Activated T-cell treated with anti-CD3 and anti-CD28 coated beads, Interleukin-2, amount 50 U/mL, for 48 hours (primary cell): ENCODE data around the gene RDH13.
"Not testable (repeated sequence)": the region's sequence is repeated elsewhere in the genome, so short reads cannot be mapped to it uniquely, and the experiment has no call there.

ENCODE experiments used
- DNase-seq, 2 experiments: peaks; one replicate each; pipeline ENCODE4 v3.0.0-alpha.2; 2020

Gene RDH13, protein sequence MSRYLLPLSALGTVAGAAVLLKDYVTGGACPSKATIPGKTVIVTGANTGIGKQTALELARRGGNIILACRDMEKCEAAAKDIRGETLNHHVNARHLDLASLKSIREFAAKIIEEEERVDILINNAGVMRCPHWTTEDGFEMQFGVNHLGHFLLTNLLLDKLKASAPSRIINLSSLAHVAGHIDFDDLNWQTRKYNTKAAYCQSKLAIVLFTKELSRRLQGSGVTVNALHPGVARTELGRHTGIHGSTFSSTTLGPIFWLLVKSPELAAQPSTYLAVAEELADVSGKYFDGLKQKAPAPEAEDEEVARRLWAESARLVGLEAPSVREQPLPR

DNA sequence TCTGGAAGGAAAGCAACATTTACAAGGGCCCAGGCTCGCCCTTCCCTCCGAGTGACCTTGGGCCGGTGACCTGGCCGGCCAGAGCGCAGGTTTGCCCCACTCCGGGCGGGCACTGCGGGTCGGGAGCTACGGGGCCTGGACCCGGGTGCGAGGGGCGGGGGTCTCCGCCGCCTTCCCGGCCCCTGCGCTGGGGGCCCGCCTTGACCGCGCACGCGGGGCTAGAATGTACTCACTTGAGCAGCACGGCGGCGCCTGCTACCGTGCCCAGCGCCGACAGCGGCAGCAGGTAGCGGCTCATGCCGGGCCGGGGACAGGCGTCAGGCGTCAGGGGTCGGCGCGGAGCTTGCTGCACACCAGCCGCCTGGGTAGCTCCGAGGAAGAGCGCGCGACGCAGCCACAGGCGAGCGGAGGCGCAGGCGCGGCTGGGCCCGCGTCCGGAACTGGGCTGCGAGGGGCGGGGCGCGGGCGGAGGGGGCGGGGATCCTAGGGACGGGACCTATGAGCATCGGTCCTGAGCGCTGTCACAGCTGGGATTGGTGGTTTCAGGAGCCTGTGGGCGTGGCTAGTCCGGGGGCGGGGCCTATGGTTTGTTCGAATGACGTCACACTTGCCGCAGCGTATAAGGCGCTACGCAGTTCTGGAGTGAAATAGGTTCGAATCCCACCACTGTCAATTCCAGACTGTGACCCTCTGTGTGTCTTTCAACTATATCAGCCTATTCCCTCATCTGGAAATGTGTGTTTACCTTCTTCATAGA lies at the start of gene RDH13:
TSS of gene RDH13 (minus strand) at position 414 of the 757 bp plus-strand sequence. CDS start at position 298, 116 bp downstream.
- DNase-seq, result peak; percentile 99

DNA sequence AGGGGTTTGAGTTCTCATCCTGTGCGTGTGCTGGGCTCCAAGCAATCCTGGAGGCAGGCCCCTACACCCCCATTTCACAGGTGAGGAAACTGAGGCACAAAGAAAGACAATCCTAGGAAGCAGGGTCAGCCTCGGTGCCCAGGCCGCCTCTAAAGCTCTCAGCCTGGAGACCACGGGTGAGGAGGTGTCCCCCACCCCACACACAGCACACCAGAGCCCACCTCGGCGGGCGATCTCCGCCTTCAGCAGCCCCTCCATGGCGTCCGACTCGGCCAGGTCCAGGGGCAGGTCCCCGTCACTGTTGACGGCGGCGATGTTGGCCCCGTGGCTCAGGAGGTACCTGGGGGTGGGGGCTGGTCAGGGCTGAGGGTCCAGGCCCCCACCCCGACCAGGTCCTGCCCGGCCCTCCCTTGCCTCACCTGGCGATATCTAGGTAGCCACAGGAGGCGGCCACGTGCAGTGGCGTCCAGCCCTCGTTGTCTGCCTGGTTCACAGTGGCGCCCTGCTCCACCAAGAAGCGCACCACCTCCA lies 49.4 kb upstream of the RDH13 start:
- DNase-seq, result no peak

DNA sequence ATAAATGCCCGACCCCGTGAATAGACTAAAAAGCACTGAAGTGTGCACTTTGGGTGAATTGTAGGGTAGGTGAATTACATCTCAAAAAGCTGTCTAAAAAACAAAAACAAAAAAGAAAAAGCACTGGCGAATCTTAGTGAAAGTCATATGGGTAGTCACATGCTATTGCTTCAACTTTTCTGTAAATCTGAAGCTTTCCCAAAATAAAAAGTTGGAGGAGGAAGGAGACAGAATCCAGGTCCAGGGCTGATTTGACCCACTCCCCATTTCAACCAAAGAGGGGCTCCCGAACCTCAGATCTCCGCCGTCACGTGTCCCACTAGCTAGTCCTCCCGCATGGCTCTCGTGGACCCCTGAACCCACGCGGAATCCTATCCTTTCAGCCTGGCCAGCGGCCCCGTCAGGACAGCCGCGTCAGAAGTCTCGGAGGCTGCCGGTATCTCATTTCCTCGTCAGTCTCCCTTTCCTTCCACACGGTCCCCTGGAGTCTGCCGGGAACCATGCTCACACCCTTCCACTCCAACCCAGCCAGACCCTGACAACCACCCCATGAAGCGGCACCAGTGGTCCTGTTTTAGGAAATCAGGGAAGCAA lies 48.4 kb upstream of the RDH13 start:
- no peak for DNase-seq

DNA sequence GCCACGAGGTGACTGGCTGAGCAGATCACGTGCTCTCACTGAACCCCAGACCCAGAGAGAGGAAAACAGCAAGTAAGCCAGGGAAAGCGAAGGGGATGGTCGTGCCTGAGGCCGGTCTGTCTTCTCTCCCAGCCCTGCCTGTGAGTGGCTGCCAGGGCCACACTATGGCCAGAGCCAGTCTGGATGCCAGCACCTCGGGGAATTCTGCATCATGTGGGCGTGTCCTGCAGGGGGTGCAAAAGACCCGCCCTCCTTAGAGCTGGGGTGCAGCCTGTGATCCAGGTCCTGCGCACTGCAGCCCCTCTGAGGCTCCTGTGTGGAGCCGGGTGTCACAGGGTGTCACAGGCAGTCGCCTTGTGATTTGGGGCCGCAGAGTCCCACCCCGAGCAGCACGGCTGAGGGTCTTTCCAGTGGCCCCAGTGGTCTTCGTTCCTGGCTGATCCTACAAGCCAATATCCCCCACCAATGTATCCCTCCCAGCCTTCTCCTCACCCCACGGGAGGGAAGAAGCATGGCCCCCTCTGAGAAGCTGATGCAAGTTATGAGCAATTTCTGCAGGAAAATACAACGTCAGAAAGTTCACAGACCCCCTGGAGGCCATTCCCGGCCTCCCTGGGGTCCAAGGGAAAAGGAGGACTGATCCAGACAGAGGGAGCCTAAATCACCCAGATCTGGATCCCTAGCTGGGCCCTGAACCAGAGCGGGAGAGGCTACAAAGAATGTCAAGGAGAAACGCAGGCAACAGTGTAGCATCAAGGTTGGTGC lies 46.8 kb upstream of the RDH13 start:
- DNase-seq, result no peak

DNA sequence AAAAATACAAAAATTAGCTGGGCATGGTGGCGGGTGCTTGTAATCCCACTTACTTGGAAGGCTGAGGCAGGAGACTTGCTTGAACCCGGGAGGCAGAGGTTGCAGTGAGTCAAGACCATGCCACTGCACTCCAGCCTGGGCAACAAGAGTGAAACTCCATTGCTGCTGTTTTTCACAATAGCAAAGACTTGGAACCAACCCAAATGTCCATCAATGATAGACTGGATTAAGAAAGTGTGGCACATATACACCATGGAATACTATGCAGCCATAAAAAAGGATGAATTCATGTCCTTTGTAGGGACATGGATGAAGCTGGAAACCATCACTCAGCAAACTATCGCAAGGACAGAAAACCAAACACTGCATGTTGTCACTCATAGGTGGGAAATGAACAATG lies 44.3 kb upstream of the RDH13 start:
- DNase-seq, result not testable (repeated sequence)

DNA sequence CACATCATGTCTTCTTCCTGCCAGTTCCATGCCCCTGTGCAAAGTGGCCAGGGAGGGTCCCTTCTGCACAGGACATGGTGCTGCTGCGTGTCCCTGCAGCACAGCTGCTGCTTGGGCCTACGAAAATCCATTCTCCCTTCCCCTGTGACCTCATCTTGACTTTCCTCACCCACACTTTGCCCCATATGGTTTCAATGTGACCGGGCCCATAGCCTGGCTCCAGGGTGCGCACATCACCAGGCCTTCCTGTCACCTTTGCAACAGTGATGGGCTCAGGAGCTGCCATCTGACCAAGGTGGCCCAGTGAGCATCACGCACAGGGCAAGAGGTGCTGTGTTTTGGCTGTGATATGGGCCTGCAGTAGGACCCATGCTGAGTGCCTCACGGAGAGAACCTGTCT lies 43.6 kb upstream of the RDH13 start:
- no peak for DNase-seq

DNA sequence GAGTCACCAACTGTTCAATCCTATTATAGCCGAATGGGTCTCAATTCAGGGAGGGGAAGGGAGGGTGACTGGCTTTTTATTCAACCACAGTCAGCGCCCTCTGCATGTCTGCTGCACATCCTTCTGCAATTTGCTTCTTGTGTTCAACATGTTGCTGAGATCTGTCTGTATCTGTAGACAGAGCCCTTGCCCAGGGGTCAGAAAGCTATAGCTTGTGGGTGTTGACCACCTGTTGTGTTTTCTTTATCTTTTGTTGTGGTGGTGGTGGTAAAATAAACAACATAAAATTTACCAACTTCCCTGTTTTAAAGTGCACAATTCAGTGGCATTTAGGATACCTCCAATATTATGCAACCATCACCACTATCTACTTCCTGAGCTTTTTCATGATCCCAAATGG lies 42.3 kb upstream of the RDH13 start:
- DNase-seq, result no peak

DNA sequence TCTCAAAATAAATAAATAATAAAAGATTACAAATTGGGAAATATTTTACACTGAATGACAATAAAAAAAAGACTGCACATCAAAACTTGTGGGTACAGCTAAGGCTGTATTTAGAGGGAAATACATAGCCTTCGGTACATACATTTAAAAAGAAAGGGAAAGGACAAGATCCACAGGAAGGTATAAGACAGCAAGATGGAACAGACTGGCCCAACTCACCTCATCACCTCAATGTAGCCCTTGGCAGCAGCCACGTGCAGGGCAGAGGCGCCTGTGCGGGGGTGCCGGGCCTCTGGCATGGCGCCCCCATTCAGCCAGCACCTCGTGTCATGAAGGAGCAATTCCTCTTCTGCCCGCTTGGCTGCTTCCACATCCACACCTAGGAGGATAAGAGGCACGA lies 40.2 kb upstream of the RDH13 start:
- no peak for DNase-seq

DNA sequence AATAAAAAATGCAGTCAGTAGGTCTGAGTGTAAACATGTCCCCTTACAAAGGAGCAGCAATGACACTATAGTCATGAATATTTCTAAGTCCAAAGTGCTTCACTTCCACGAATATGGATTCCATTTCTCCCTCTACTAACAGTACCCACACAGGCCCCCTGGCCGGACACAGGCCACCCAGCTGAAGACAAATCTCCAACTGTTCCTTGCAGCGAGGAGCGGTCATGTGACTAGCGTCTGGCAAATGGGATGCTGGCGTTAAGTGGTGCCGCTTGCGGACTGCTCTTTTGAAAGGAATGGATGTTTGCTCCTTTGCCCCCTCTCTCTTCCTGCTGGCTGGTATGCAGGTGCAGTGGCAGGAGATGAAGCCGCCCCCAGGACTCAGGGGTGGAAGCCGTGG lies 38.3 kb upstream of the RDH13 start:
- no peak for DNase-seq

DNA sequence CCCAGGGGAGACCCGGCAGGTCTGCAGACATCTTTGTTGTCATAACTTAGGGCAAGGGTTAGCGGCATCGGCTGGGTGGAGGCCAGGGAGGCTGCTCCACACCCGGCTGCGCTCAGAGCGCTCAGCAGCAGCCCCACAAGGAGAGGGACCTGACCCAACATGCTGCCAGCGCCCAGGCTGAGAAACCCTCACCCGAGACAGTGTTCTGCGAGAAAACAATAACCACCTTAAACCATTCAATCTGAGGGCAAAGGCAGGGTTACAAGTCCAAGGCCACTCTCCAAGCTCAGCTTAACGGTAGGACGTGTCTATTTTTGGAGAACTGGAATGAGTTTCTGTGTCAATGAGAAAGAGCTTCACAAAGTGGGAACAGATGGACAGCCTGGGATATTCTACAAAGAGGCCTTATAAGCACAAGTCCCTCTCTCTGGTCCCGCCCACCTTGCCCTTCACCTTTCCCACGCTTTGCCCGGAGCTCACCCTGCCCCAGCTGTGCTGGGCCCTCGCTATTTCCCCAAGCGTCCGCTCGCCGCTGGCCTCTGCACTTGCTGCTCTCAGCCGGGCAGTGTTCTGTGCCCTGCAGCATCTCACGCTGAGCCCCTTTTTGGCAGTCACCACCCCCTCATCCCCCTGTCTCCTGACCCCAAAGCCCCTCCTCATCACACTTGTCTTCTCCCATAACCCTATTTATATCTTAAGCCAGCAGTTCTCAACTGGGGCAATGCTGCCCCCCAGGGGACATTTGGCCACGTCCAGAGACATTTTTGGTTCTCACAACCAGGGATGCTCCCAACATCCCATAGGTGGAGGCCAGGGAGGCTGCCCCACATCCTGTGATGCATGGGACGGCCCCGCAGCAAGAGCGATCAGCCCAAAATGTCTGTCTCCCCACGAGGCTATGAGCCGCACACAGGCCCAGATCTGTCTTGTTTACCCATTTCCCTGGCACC lies 36.9 kb upstream of the RDH13 start:
- no peak for DNase-seq

DNA sequence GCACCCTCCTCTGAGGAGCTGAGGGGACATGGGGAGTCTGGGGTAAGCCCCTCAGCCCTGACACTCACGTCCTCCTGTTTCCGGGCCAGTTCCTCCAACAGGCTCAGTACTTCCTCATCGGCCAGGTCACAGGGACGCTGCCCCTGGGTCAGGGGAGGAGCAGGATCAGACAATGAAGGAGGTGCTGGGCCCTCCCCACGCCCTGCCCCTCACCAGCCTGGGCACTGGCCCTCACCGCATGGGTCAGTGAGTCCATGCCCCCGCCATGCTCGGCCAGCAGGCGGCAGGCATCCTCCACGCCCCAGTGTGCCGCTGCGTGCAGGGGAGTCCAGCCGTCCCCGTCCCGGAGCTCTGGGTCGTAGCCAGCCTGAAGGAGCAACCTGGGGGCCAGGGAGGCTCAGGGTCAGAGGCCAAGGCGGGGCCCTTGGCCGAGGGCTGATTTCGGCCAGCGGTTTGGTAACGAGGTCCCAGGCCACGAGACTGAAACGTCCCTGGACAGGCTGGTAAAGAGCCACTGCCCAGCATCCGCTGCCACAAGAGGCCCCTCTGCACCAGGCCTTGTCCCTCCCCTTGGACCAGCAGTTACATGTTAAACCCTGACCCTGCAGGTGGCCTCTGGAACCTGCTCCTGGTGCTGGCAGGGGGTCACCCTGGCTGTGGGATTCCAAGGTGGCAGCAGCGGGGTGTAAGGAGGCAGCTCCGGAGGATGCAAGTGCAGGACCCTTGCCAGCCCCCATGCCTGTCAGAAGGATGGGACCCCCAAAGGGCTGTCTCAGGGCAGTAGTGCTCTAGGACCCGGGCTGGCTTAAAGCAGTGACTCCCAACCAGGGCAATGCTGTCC lies 36.0 kb upstream of the RDH13 start:
- no peak for DNase-seq

DNA sequence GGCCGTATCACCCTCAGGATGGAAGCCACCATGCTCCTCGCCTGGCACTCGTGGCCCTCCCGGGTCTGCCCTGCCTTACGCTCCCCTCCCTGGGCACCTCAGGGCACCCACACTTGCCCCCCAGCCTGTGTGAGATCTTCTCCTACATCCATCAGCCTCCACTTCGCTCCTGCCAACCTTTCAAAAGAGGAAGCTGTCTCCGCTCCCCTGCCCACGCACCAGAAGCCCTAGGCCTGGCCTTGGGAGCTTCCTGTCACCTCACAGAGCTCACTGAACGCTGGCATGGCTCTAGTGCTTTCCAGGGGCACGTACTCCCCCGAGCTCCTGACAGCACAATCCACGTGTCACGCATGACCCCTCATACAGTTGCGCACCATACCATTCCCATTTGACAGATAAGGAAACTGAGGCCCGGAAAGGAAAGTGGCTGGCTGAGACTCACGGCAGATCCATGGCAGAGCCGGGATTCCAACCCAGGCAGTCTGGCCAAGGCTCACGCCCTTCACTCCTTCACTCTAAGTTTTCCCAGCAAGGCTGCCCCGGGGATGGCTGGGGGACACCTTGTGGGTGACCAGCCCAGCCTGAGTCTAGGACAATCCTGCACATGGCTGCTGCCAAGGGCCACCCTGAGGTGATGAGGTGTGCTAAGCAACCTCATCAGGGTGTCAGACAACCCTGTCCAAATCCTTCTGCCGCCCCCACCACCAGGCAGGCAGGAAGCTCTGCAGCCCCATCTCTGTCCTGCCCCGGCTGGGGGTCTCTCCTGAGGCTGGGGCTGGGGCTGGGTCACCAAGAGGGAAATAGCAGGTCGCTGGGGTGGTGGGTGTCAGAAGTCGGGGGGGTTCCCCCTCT lies 35.1 kb upstream of the RDH13 start:
- DNase-seq, result no peak

DNA sequence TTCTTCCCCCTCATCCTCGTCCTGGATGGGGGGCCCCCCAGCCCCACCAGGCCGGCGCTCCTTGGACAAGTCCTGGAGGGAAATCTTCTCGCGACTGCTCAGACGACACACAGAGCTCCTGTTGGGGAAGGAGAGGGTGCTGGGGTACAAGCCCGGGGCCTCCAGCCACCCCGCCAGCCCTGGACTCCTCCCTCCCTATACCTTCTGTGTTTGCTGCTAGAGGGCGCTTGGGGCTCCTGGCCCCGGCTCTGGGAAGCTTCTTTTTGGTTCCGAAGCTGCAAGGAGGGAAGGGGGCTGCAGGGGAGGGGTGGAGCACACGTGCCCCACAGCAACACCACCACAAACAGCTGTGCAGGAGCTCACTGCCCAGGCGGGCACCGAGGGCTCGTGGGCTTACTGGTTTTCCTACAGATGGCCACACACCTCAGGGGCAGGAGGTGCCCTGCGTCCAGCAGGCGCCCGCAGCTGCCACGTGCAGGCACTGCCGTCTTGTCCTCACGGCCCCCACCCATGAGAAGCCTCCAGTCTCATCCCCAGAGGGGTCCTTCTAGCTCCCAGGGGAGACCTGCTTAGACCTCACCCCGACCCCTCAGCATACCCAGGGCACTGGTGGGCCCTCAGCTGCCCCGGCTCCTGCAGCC lies 33.2 kb upstream of the RDH13 start:
- no peak for DNase-seq

DNA sequence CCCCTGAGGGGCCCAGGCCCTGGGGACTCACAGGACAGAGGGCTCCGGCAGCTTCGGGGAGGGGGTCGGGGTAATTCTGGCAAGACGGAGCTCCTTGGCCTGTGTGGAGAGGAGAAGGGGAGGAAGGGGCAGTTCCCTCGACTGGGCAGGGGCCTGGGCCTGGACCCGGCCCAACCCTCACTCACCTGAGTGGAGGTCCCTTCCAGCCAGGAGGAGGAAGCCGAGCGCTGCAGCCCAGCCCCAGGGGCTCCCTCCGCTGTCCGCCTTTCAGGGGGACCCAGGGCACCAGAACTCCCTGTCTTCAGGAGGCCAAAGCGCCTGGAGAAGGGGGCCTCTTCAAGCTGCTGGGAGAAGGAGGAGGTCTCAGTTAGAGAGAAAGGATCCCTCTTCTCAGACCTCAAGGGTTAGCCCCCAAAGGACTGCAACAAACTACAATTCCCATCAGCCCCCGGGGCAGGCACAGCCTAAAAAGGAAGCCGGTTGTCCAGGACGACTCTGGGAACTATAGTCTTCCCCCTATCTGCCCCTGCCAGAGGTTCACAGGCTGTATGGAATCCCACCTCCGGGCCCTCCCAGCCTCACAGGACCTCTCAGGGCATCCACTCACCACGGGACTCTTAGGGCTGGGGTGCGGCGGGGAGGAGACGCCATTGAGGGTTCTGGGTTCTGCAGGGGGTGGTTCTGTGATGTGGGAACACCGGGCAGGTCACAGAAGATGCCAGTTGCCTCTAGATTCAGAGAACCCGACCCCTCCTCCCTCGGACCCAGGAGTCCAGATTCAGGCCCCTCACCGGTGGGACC lies 32.5 kb upstream of the RDH13 start:
- no peak for DNase-seq

DNA sequence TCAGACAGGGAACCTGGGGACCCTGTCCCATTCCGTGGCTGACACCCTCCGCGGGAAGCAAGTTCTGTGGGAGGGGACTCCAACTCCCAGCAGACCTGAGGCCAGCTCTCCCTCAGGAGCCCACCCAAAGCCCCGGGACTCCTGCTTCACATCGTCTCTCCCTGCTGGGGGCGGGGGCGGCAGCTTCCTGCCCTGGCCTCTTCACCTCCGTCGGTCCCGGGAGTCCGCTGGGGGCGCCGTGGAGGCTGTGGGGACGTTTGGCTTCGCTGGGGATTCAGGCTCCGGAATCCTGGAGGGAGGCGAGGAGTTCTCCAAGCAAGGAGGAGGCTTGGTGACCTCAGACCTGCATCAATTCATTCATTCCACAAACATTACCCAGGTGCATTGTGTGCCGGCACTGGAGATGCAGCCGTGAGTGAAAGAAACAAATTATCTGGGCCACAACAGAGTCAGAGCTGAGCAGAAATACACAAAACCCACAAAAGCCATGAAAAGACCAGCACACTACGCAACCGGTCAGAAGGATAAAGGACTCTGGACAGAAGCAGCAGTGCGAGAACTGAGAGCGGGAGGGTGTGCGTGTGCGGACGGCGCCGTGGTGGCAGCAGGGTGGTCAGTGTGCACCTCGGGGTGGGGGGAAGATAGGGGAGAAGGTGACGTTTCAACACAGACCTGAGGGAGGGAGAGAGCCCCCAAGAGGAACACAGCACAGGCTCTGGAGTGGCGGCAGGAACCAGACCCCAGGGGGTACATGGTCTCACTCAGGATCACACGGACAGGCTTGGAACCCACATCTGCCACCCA lies 31.7 kb upstream of the RDH13 start:
- no peak for DNase-seq

DNA sequence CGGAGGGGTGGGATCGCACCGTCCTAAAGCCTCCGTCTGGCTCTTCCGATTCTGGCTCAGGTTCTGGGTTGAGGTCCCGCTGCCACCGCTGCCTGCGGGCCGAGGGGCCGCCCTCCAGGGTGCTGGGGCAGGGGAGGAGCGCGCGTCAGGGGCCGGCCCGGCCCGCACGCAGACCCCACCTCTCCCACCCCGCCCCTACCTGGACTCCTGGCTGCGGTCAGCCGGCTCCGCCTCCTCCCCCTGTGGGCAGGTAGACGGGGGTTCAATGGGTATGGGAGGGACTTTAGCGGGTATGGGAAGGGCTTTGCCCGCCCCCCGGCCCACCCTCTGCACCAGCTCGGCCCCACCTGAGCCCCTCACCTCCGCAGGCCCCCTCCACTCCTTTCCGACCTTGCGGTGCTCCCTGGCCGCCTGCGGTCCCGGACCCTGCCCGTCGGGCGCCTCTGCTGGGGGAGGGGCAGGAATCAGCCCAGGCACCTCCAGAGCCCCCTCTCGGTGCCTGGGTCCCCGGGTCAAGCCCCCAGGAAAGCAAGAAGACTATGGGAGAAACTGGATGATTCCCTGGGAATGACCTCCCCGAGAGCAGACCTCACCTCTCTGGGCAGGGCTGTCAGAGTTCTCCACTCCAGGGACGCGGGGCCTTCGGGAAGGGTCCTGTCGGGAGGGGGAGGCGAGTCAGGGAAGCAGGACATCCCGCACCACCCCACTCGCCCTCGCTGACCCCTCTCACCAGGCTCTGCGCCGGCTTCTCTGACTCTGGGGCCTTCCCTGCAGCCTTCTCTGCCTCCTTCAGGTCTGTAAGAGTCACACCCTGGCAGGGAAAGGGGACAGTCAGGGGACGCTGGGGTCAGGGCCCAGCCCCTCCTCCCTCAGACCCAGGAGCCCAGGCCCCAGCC lies 29.7 kb upstream of the RDH13 start:
- DNase-seq, result no peak

DNA sequence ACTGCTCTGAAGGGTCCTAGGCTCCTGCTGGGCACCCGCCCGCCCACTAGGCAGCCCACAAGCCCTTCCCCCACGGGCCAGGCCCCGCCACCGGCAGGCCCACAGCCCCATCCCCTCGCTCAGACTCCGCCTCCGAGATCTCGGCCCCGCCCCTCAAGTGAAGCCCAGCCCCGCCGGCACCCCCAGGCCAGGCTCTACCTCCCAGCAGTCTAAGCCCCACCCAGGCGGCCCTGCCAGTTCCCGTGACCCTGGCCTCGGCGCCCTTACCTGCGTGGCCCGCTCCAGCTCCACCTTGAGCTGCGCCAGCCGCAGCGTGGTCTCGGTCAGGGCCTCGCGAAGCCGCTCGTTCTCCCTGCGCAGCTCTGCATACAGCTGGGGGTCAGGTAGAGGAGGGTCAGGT lies 29.0 kb upstream of the RDH13 start:
- no peak for DNase-seq
